Right renal cortex interstitium (tissue), 3 donors: Measurements from ENCODE around the gene TANGO2. TPM values are rescaled to one million over a fixed set of nuclear protein-coding genes. Genes with fewer than 3 reads are reported as not detected.

ENCODE experiments used
- DNase-seq, 3 donors: peaks; one replicate each; pipeline ENCODE4 v3.0.0-alpha.2; 2013; ENCODE audit warnings: low read depth in 3 of 3, low spot score in 2 of 3
- polyA plus RNA-seq, 3 donors: library from polyadenylated mRNA; unstranded; fragments of 120-200 nt; gene quantifications; one replicate each; pipeline ENCODE4 v1.2.1, GENCODE V29; 2013; ENCODE audit not compliant: insufficient read length in 3 of 3

Gene TANGO2
- polyA plus RNA-seq, 3 donors = 9.3 to 12.0 (median 10.5) TPM

GRCh38 chr22:20113551-20114310, 92.8 kb downstream of the TANGO2 start:
- no peak for DNase-seq

- DNase-seq = no peak
Measured at GRCh38 chr22:20114506-20115475, 93.9 kb downstream of the TANGO2 start.

- DNase-seq = no peak
Measured at GRCh38 chr22:20115691-20116375, 94.9 kb downstream of the TANGO2 start, which contains the start of gene RANBP1. Gene RANBP1 (plus strand): TSS chr22:20116104. CDS start chr22:20116185, 81 bp downstream.

- no peak for DNase-seq
Measured at GRCh38 chr22:20116376-20116950, 95.6 kb downstream of the TANGO2 start.

Other genes with a start within 250 kb of the TANGO2 start
- gene GNB1L, start 166.2 kb upstream of the TANGO2 start, polyA plus RNA-seq = 1 to 10 TPM; 2.3 to 3.5 (median 3.2) TPM
- 10 to 100 TPM; 20.1 to 23.0 (median 21.8) TPM for gene RTL10, start 166.2 kb upstream of the TANGO2 start, polyA plus RNA-seq
- 100 to 1,000 TPM in 2 of 3 donors, 10 to 100 TPM in 1; 88.6 to 126 (median 107) TPM for gene COMT, start 79.3 kb upstream of the TANGO2 start, polyA plus RNA-seq
- gene TXNRD2, start 79.3 kb upstream of the TANGO2 start, polyA plus RNA-seq = 10 to 100 TPM; 20.1 to 27.5 (median 20.5) TPM
- gene ARVCF, start 4.3 kb upstream of the TANGO2 start, polyA plus RNA-seq = 10 to 100 TPM; 16.8 to 19.6 (median 16.9) TPM
- gene DGCR8, start 59.1 kb downstream of the TANGO2 start, polyA plus RNA-seq = 10 to 100 TPM; 40.5 to 42.3 (median 42.0) TPM
- 100 to 1,000 TPM; 182 to 192 (median 185) TPM for gene RANBP1, start 95.0 kb downstream of the TANGO2 start, polyA plus RNA-seq
- gene TRMT2A, start 96.1 kb downstream of the TANGO2 start, polyA plus RNA-seq = 10 to 100 TPM; 40.9 to 48.2 (median 41.4) TPM
- 10 to 100 TPM; 26.5 to 33.7 (median 27.1) TPM for gene ZDHHC8, start 110.7 kb downstream of the TANGO2 start, polyA plus RNA-seq
- under 1 TPM; 0.47 to 0.71 (median 0.53) TPM for gene CCDC188, start 129.9 kb downstream of the TANGO2 start, polyA plus RNA-seq
- gene RTN4R, start 247.2 kb downstream of the TANGO2 start, polyA plus RNA-seq = 1 to 10 TPM; 3.8 to 4.5 (median 4.1) TPM